C4-2B (cell line): ENCODE results near the gene ABCC8.

Experiments
- ZFX ChIP-seq: fragments of 450-650 bp; IDR thresholded peaks from 2 replicates; pipeline ENCODE4 v1.6.1; 2017
- TF ChIP-seq, protein P1 (sequence below): fragments of 450-650 bp; conservative IDR thresholded peaks from 2 replicates; pipeline ENCODE4 v1.5.1; 2017; ENCODE audit warnings: mild to moderate bottlenecking

DNA sequence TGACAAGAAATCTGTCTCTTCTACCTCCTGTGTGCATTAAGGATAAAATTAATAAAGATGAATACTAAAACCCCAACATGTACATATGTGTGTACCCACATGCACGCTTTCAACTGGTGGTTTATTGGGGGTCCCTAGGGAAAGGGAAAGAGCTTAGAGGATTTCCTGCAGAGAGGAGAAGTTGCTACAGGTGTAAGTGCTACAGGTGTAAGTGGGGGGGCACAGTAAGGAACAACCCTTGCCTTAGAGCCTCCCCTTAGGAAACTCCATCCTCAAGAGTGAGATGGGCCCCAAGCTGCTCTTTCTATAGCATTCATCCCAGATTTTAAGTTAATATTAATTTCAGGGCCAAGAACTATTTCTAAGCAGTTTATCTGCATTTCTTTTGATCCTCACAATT is 11.9 kb upstream of the ABCC8 start:
- no peak for TF ChIP-seq ZFX
- TF ChIP-seq, protein P1, sequence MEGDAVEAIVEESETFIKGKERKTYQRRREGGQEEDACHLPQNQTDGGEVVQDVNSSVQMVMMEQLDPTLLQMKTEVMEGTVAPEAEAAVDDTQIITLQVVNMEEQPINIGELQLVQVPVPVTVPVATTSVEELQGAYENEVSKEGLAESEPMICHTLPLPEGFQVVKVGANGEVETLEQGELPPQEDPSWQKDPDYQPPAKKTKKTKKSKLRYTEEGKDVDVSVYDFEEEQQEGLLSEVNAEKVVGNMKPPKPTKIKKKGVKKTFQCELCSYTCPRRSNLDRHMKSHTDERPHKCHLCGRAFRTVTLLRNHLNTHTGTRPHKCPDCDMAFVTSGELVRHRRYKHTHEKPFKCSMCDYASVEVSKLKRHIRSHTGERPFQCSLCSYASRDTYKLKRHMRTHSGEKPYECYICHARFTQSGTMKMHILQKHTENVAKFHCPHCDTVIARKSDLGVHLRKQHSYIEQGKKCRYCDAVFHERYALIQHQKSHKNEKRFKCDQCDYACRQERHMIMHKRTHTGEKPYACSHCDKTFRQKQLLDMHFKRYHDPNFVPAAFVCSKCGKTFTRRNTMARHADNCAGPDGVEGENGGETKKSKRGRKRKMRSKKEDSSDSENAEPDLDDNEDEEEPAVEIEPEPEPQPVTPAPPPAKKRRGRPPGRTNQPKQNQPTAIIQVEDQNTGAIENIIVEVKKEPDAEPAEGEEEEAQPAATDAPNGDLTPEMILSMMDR, result no peak
